PFSK-1 (cell line): ENCODE results near the gene TNFAIP2.

Experiments
- POLR2AphosphoS5 ChIP-seq: IDR thresholded peaks from 2 replicates; pipeline ENCODE4 v1.6.1; 2012; ENCODE audit warnings: low read depth, mild to moderate bottlenecking, control low read depth, low read length, moderate library complexity
- TAF1 ChIP-seq: IDR thresholded peaks from 2 replicates; pipeline ENCODE4 v1.6.1; 2012; ENCODE audit warnings: low read length, control low read depth, borderline replicate concordance; ENCODE audit not compliant: insufficient read depth

GRCh38 chr14:103127861-103128598 lies 4.8 kb downstream of the TNFAIP2 start:
- TF ChIP-seq POLR2AphosphoS5 (no peak), TAF1 (no peak)
